HG03439 (cell line): Measurements from ENCODE around the gene SPHK2.
A peak's percentile ranks its signal among the peaks of the same experiment; 100 is the strongest.
"Not testable (repeated sequence)": the region's sequence is repeated elsewhere in the genome, so short reads cannot be mapped to it uniquely, and the experiment has no call there.

Experiments used
- ATAC-seq: cut with Tn5 transposase; IDR thresholded peaks from one replicate; pipeline ENCODE4 v1.9.1; 2021; ENCODE audit warnings: mild to moderate bottlenecking, moderate library complexity; ENCODE audit not compliant: unreplicated experiment

Gene SPHK2, protein sequence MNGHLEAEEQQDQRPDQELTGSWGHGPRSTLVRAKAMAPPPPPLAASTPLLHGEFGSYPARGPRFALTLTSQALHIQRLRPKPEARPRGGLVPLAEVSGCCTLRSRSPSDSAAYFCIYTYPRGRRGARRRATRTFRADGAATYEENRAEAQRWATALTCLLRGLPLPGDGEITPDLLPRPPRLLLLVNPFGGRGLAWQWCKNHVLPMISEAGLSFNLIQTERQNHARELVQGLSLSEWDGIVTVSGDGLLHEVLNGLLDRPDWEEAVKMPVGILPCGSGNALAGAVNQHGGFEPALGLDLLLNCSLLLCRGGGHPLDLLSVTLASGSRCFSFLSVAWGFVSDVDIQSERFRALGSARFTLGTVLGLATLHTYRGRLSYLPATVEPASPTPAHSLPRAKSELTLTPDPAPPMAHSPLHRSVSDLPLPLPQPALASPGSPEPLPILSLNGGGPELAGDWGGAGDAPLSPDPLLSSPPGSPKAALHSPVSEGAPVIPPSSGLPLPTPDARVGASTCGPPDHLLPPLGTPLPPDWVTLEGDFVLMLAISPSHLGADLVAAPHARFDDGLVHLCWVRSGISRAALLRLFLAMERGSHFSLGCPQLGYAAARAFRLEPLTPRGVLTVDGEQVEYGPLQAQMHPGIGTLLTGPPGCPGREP

GRCh38 chr19:48618916-48619691 is at the start of gene SPHK2, which contains the start of gene RPL18:
SPHK2 (plus strand) TSS chr19:48619506; CDS start chr19:48620515, 1,009 bp downstream.
RPL18 (minus strand) TSS chr19:48619178; CDS start chr19:48619143, 35 bp downstream.
- peak; percentile 89 for ATAC-seq

- ATAC-seq = no peak
Measured at GRCh38 chr19:48569814-48570213, 49.5 kb upstream of the SPHK2 start.

GRCh38 chr19:48571378-48572162 is 47.7 kb upstream of the SPHK2 start:
- ATAC-seq = no peak

DNA sequence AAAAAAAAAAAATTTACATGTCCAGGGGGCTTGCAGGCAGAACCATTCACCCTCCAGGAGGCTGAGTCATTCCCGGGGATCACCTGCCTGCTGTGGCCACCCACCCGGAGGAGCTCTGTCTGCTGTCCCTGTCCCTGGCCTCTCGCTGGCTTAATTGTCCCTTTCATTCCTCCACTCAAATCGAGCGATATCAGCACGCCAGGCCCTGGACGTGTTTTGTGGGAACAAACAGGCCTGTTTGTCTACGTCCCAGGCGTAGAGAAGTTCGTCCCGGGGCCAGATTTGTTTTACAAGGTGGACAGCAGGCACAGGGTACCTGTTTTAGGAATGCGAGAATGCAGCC is 46.2 kb upstream of the SPHK2 start:
- ATAC-seq = no peak

GRCh38 chr19:48575931-48576622 is 43.2 kb upstream of the SPHK2 start:
- ATAC-seq = no peak

GRCh38 chr19:48577908-48578307 is 41.4 kb upstream of the SPHK2 start:
- ATAC-seq = not testable (repeated sequence)

DNA sequence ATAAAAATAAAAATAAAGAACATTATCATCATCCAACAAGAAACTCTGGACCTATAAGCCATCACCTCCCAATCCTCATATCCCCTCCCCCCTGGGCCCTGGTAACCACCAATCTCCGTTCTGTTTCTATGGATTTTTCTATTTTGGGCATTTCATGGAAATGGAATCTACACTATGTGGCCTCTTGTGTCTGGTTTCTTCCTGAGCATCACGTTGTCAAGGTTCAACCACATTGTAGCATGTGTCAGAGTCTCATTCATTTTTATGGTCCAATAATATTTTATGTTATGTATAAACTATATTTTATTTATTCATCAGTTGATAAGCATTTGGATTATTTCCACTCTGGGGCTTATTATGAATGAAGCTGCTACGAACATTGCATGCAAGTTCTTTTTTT is 40.4 kb upstream of the SPHK2 start:
- ATAC-seq = no peak

GRCh38 chr19:48582168-48582567 is 37.1 kb upstream of the SPHK2 start:
- no peak for ATAC-seq

GRCh38 chr19:48587387-48587786 is 31.9 kb upstream of the SPHK2 start:
- ATAC-seq = no peak

DNA sequence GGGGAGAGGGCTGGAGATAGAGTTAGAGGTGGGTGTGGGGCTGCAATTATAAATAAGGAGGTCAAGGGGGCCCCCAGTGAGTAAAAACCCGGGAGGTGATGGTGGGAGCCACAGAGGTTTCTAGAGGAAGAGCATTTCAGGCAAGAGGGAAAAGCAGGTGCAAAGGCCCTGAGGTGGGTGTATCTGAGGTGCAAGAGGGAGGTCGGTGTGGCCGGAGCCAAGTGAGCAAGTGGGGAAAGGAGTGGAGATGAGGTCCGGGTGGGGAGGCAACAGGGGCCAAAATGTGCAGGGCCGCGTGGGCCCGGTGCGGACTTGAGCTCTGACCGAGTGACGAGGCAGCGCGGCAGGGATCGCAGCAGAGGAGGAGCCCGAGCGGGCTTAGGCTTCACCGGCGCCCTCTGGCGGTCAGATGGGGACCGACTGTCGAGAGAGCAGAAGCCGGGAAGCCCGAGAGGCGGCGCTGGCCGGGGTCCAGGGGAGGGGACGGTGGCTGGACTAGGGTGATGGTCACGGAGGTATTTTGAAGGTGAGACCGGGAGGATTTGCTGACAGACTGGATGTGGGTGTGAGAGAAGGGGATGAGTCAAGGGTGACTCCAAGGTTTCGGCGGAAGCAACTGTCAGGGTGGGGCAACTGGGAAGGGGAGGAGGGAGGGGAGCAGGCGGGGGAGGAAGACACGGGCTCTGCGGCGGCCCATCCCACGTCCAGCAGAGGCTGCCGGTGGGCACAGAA is 30.5 kb upstream of the SPHK2 start:
- ATAC-seq = no peak

GRCh38 chr19:48591021-48591420 is 28.3 kb upstream of the SPHK2 start:
- no peak for ATAC-seq

- ATAC-seq = no peak
Measured at GRCh38 chr19:48595171-48595570, 24.1 kb upstream of the SPHK2 start.

DNA sequence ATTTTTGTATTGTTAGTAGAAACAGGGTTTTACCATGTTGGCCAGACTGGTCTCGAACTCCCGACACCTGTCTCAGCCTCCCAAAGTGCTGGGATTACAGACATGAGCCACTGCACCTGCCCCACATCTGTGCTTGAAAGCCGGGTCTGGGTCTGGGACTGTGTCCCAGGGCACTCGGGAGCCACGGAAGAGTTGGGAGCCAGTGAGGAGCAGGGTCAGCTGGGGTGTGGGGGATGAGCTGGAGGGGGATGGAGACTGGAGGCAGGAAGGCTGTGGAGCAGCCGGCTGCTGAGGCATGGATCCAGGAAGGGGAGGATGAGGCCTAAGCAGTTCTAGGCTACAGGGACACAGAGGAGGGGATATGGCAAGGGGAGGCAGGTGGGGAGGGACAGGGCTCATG is 23.5 kb upstream of the SPHK2 start:
- ATAC-seq = no peak

- ATAC-seq = no peak
Measured at GRCh38 chr19:48596237-48596636, 23.1 kb upstream of the SPHK2 start.

DNA sequence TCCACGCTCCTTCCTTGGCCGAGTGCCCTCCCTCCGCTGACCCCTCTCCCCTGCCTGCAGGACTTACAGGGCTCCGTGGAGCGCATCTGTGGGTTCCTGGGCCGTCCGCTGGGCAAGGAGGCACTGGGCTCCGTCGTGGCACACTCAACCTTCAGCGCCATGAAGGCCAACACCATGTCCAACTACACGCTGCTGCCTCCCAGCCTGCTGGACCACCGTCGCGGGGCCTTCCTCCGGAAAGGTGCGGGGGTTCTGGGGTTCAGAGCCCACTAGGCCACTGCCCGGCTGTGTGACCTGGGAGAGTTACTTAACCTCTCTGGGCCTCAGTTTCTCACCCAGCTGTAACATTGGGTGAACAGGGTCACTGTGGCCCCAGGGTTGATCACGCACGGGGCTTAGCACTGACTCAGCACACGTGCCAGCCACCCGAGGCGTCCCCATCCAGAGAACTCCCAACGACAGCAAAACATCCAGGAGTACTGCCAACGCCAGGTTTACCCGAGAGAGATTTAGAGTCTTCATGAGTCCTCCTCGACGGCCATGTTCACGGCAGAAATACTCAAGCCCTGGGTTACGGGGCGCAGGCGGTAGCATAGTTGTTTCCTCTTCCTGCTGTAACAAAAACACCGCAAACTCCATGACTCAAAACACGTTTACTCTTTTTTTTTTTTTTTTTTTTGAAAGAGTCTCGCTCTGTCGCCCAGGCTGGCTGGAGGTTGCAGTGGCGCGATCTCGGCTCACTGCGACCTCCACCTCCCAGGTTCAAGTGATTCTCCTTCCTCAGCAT is 22.4 kb upstream of the SPHK2 start:
- ATAC-seq = no peak

DNA sequence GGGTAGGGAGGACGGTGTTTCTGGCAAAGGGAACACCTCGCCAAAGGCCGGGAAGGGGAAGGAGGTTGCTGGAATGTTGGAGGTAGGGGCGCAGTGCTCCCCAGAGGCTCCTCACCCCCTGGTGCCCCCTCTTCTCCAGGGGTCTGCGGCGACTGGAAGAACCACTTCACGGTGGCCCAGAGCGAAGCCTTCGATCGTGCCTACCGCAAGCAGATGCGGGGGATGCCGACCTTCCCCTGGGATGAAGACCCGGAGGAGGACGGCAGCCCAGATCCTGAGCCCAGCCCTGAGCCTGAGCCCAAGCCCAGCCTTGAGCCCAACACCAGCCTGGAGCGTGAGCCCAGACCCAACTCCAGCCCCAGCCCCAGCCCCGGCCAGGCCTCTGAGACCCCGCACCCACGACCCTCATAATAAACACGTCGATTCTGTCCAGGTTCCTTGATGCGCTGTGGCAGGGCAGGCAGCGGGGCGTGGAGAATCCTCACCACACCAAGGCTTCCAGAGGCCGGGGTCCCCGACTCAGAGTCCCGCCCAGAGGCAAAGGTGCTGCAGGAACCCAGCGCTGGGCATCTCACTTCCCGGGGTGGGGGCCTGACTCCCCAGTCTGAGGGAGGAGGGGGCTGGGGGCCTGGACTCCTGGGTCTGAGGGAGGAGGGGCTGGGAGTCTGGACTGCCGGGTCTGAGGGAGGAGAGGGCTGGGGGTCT is 20.2 kb upstream of the SPHK2 start:
- ATAC-seq = no peak

- ATAC-seq = no peak
Measured at GRCh38 chr19:48600679-48601417, 18.5 kb upstream of the SPHK2 start.
